ENCODE data around the gene ZSCAN25.

The ZSCAN25 gene

GRCh38 chr7:99588868-99589267 lies 27.9 kb upstream of the ZSCAN25 start:
- DNase-seq (ENCODE audit: low read depth): no peak
- no peak for TF ChIP-seq CTCF (IDR thresholded peaks at IDR 0.05; ENCODE audit: low read length, missing control alignments)

GRCh38 chr7:99594948-99595745 lies 21.6 kb upstream of the ZSCAN25 start:
- no peak for TF ChIP-seq CTCF (IDR thresholded peaks at IDR 0.05; ENCODE audit: low read length, missing control alignments)
- H3K4me3 ChIP-seq (replicated peaks; ENCODE audit: low read depth, low read length): no peak overlapping the region
- no peak for DNase-seq (ENCODE audit: low read depth)

More at GRCh38 chr7:99588868-99589267, 27.9 kb upstream of the ZSCAN25 start:
- no peak overlapping the region for H3K4me3 ChIP-seq (replicated peaks; ENCODE audit: low read depth, low read length)

DNA sequence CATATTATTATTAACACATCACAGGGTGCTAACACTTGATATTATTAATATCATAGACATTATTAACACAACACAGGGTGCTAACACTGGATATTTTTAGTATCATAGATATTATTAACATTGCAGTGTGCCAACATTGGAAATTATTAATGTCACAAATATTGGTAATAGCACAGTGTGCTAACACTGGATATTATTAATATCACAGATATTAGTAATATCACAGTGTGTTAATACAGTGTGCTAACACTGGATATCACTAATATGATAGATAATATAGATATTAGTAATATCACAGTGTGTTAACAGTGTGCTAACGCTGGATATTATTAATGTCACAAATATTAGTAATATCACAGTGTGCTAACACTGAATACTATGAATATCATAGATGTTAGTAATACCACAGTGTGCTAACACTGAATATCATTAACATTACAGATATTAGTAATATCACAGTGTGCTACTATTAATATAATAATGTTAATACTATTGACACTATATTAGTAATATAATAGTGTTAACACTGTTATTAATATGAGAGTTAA lies 20.3 kb upstream of the ZSCAN25 start:
- TF ChIP-seq CTCF (IDR thresholded peaks at IDR 0.05; ENCODE audit: low read length, missing control alignments): no peak
- no peak overlapping the region for H3K4me3 ChIP-seq (replicated peaks; ENCODE audit: low read depth, low read length)
- no peak for DNase-seq (ENCODE audit: low read depth)

- no peak for TF ChIP-seq CTCF (IDR thresholded peaks at IDR 0.05; ENCODE audit: low read length, missing control alignments)
- no peak within 1 kb of the TSS for H3K4me3 ChIP-seq (replicated peaks; ENCODE audit: low read depth, low read length)
- DNase-seq (ENCODE audit: low read depth): no peak
Measured at GRCh38 chr7:99597762-99598501, 18.8 kb upstream of the ZSCAN25 start, which contains the start of gene TMEM225B. TSS of gene TMEM225B (plus strand) at chr7:99598267. CDS start at chr7:99604389, 6,122 bp downstream.

GRCh38 chr7:99599836-99600235 lies 16.9 kb upstream of the ZSCAN25 start:
- DNase-seq (ENCODE audit: low read depth): no peak
- no peak for TF ChIP-seq CTCF (IDR thresholded peaks at IDR 0.05; ENCODE audit: low read length, missing control alignments)
- no peak overlapping the region for H3K4me3 ChIP-seq (replicated peaks; ENCODE audit: low read depth, low read length)

DNA sequence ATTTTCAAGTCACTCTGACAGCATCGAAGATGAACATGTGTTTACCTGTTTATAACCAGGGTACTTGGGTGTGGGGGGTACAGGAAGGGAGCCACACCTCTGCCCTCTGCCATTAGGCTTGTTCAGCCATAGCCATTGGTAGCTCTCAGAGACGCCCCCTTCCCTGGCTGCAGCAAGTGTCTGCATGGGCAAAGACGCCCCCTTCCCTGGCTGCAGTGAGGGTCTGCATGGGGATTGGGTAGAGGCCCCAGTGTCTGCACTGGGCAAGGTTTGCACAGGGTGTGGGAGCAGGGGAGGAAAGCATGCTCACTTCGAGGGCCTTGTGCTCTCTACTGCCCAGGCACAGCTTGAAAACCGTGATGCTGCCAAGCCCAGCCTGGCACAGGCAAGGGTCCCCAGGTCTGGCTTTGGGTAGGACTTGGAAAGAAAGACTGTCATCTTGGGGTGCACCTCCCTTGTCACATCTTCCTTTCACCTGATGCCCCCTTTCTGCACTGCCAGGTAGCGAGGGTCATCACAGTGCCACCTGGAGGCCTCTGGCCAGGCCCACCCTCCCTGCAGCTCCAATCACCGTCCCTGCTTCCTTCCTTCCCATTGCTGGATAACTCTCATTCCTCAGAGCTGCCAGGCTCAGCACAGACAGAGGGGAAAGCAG lies 15.0 kb upstream of the ZSCAN25 start:
- H3K4me3 ChIP-seq (replicated peaks; ENCODE audit: low read depth, low read length): no peak overlapping the region
- TF ChIP-seq CTCF (IDR thresholded peaks at IDR 0.05; ENCODE audit: low read length, missing control alignments): no peak
- DNase-seq (ENCODE audit: low read depth): no peak
